22Rv1 (cell line): Measurements from ENCODE around the gene ZNF462.

Experiments
- H3K27ac ChIP-seq: fragments of 450-650 bp; 2 replicates; pipeline ENCODE4 v1.5.1; 2017
- CTCF ChIP-seq: fragments of 450-650 bp; IDR thresholded peaks from 2 replicates; pipeline ENCODE4 v1.5.1; 2017; ENCODE audit warnings: mild to moderate bottlenecking
- ZFX ChIP-seq: fragments of 450-650 bp; IDR thresholded peaks from 2 replicates; pipeline ENCODE4 v1.6.1; 2017; ENCODE audit warnings: antibody characterized with exemption, borderline replicate concordance

Gene ZNF462

GRCh38 chr9:106857811-106858470 lies 5.0 kb upstream of the ZNF462 start:
- H3K27ac ChIP-seq: no peak overlapping the region
- TF ChIP-seq CTCF (no peak), ZFX (no peak)

GRCh38 chr9:106859957-106860720 lies 2.8 kb upstream of the ZNF462 start:
- TF ChIP-seq ZFX (no peak), CTCF (no peak)
- H3K27ac ChIP-seq: no peak overlapping the region

GRCh38 chr9:106860721-106861639 lies 2.0 kb upstream of the ZNF462 start:
- no peak overlapping the region for H3K27ac ChIP-seq
- TF ChIP-seq CTCF (no peak), ZFX (no peak)

GRCh38 chr9:106861640-106862109 lies 1.3 kb upstream of the ZNF462 start:
- TF ChIP-seq ZFX: no peak
- no peak for TF ChIP-seq CTCF
- H3K27ac ChIP-seq: peak overlapping the region; percentile 66

- no peak for TF ChIP-seq ZFX
- no peak for TF ChIP-seq CTCF
- H3K27ac ChIP-seq: peak overlapping the region; percentile 66
Measured at GRCh38 chr9:106862110-106862820, 701 bp upstream of the ZNF462 start.

GRCh38 chr9:106864373-106865143 lies 1.6 kb downstream of the ZNF462 start:
- TF ChIP-seq ZFX: no peak
- TF ChIP-seq CTCF: no peak
- H3K27ac ChIP-seq: no peak overlapping the region
